G401.6 (cell line): ENCODE results near the gene COX7A1.
"Not testable (repeated sequence)": the region's sequence is repeated elsewhere in the genome, so short reads cannot be mapped to it uniquely, and the experiment has no call there.

Experiments used
- FAIRE-seq: peaks from 2 replicates; lab custom pipeline; 2012; peaks lifted over from hg19 to GRCh38; lab: Jason Lieb, UNC

Gene COX7A1

GRCh38 chr19:36141039-36141927 is 11.0 kb downstream of the COX7A1 start:
- peak; percentile 89 for FAIRE-seq

- FAIRE-seq: no peak
Observed at GRCh38 chr19:36140304-36141038, 11.8 kb downstream of the COX7A1 start.

DNA sequence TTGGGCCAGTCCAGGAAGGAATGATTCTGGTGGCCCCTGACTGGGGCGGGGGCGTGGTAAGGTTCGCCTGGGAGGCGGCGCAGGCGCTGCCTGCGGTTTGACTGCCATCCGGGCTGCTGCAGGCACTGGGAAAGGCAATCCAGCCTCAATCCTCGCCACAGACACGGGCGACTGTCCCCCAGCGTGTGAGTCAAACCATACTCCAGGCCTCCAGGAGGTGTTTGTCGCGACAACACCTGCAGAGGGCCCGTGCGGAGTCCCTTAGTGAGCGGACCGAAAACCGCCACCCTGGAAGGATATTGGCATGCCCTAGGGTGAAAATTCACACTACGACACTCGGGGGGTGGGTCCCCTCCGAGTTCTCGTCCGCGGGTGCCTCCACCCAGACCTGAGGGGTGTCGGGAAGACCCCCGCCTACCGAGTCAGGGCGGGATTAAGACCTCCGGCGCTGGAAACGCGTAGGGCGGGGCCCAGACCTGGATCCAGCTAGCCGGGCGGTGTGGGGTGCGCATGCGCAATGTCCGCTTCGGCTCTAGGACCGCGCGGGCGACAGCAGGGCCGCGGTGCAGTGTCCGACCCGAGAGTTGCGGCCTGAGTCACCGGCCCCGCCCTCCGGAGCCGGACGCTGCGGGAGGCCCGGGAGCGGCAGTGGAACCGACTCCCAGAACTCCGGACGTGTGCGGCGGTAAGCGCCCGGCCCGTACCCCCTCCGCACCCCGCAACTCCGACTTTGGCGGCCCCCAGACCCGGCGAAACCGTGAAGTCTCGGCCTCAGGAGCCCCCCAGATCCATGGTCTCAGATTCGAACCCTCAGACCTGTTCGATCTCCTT is 12.6 kb downstream of the COX7A1 start, which contains the start of gene CAPNS1:
TSS of gene CAPNS1 (plus strand) at position 594 of the 831 bp plus-strand sequence. CDS start 946 bp downstream, outside the sequence.
- FAIRE-seq: peak; percentile 77

- FAIRE-seq: no peak
Observed at GRCh38 chr19:36139120-36139472, 13.2 kb downstream of the COX7A1 start.

- no peak for FAIRE-seq
Observed at GRCh38 chr19:36136964-36137686, 15.1 kb downstream of the COX7A1 start.

- not testable (repeated sequence) for FAIRE-seq
Observed at GRCh38 chr19:36134867-36135266, 17.4 kb downstream of the COX7A1 start.

DNA sequence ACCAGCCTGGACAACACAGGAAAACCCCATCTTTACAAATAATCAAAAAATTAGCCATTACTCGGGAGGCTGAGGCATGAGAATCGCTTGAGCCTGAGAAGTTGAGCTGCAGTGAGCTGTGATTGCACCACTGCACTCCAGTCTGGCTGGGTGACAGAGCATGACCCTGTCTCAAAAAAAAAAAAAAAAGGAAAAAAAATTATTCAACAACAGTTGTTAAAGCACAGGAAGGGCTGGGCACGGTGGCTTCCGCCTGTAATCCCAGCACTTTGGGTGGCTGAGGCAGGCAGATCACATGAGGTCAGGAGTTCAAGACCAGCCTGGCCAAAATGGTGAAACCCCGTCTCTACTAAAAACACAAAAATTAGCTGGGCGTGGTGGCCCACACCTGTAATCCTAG is 21.0 kb downstream of the COX7A1 start:
- not testable (repeated sequence) for FAIRE-seq

- no peak for FAIRE-seq
Observed at GRCh38 chr19:36128392-36128736, 23.9 kb downstream of the COX7A1 start.

DNA sequence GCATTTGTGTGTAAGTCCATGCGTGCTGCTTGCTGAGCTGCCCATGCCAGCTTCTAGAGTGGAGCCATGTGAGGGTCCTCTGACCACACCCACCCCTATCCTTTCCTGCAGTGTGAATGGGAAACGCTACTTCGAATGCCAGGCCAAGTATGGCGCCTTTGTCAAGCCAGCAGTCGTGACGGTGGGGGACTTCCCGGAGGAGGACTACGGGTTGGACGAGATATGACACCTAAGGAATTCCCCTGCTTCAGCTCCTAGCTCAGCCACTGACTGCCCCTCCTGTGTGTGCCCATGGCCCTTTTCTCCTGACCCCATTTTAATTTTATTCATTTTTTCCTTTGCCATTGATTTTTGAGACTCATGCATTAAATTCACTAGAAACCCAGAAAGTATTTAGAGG is 26.7 kb downstream of the COX7A1 start:
- no peak for FAIRE-seq

DNA sequence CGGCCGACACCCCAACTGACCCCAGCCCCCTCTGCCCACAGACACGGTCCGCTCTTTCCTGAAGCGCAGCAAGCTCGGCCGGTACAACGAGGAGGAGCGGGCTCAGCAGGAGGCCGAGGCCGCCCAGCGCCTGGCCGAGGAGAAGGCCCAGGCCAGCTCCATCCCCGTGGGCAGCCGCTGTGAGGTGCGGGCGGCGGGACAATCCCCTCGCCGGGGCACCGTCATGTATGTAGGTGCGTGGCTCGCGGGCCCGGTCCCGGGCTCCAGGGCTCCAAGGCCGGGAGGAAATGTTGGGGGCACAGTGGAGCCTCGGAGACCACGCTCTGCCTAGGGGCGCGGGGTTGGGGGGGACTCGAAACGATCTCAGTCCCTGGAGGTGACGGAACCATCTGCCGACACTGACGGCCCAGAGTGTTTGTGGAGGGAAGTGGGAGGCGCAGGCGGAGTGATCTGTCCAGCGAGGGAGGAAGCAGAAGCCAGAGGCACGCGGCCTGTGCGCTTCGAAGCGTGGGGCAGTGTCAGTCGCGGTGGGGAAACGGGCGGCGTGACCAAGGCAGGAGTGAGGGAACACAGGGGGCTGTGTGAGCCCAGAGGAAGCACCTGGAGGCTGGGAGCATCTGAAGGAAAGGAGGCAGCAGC is 30.6 kb downstream of the COX7A1 start:
- no peak for FAIRE-seq

DNA sequence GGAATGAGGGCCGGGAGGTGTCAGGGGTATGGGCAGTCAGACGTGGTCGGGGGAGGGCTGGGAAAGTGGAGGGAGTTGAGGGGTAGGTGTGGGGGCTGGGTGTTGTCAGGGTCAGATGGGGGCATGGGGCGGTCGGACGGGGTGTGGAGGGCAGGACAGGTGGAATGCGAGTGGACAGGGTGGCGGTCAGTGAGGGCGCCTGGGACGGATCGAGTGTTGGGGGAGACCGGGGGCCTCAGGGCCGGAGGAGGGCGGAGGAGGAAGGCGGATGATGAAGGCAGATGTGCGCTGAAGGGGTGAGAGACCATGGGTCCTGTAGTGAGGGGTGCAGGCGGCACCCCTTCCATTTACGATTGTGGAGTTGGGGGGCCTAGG is 31.3 kb downstream of the COX7A1 start:
- FAIRE-seq: no peak

DNA sequence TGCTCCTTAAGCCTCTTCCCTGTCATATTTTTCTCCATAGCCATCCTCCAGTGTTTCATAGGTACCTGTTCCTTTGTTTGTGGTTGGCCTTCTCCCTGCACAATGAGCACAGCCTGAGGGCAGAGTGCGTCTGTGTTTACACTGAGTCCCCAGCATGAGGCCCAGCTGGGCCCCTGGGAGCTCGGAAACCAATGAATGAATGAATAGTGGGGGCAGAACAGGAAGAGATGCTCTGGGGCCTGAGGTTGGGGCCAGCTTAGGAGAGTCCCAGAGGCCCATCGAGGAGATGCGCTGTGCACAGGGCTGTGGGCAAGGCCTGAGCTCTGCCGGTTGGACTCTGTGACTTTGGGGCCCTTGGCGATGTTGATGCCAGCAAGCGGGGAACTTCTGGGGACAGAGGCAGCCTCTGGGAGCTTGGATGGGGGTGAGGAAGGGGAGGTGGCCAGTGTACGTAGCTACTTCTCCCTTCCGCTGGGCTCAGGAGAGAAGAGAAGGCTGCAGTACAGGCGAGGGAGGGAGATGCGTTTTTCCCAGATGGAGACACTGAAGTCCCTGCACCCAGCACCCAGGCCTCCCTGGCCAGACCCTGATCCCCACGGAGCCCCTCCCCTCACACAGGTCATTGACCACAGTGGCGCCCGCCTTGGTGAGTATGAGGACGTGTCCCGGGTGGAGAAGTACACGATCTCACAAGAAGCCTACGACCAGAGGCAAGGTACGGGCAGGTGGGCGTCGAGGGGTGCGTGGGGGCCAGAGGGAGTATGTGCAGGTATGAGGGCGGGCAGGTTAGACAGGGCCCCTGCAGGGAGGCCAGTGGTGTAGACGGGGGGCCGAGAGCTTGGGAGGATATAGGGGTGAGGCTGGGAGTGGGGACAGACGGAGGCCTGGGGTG is 31.9 kb downstream of the COX7A1 start:
- FAIRE-seq: no peak

DNA sequence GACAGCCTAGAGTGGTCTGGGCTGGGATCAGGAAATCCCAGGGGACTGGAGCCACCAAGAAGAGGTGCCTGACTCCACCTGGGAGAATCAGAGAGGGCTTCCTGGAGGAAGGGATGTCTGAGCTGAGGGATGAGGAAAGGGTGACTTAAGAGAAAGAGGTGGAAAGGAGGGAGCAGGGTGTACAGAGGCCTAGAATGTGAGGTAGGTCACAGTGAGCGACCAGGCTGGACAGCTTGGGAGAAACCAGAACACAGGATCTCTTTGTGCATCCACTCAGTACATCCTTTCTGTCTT is 36.0 kb downstream of the COX7A1 start:
- no peak for FAIRE-seq

GRCh38 chr19:36115453-36116343 is 36.5 kb downstream of the COX7A1 start, which contains the start of gene TBCB:
TBCB (plus strand) TSS chr19:36115468; CDS start chr19:36115561, 93 bp downstream.
- no peak for FAIRE-seq

DNA sequence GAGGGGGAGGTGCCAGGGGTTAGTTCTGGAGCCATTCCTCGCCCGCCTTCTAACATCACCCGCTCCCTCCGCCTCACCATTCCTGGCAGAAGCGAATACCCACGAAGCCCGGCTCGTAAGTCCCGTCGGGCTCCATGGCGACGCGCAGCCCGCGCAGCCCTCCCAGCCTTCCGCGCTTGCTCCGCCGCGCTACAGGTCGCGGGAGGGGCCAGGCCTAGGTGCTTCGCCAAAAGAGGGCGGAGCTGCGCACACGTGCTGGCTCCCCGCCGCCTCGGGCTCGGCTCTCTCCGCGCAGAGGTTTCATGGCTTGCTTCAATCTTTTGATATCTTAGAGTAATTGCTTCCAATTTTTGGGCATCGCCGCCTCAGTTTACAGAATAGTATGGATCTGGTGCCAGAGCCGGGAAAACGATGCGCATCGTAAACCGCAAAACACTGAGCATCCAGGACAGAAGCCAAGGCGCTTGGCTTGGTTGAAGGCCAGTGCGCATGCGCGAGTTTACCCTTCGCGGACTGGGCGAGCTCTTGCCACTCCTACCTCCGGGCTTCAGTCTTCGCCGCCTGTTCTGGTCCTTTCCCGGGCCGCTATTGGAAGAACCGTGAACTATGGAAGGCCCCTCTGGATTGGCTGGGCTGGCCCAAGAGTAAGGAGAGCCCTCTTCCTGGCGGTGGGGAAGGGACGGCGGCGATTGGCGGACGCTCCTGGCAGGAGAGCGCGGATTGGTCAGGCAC is 37.4 kb downstream of the COX7A1 start, which contains the start of gene POLR2I:
TSS of gene POLR2I (minus strand) at position 155 of the 732 bp plus-strand sequence. CDS start at position 136, 19 bp downstream.
- FAIRE-seq: peak; percentile 99

DNA sequence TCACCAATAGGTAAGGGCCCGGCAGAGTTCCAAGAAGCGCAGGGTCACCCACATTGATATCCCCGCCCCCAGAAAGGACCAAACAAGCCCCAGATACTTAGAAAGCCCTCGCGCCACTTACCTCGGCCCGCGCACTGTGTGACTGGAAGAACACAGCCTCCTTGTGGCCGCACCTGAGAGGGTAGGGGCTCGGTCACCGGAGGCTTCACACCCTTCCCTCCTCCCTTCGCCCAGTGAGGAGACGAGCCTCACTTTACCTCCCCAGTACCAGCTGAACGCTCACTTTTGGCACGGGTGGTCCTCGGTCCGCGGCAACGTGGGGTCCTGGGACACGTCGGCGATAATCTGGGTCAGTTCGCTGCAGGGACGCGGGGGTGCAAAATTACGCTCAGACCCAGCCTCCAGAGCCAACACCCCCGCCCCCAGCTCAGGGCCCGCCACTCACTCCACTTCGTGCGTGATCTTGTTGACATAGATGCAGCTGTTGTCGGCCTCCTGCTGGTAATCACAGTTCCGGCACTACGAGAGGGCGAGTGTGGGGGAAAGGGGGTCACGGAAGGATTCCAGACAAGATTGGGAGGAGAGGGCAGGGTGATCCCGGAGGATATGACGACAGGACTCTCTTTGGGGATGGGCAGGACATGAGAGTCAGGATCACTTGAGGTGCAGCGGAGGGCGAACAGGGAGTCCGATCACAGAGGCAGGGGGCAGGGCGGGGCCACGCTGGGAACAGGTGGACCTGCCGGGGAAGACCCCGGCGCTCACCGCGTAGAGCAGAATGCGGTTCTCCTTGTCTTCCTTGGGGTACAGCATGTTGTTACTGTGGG is 38.1 kb downstream of the COX7A1 start:
- FAIRE-seq: no peak

- FAIRE-seq: no peak
Observed at GRCh38 chr19:36113425-36113824, 38.8 kb downstream of the COX7A1 start.

DNA sequence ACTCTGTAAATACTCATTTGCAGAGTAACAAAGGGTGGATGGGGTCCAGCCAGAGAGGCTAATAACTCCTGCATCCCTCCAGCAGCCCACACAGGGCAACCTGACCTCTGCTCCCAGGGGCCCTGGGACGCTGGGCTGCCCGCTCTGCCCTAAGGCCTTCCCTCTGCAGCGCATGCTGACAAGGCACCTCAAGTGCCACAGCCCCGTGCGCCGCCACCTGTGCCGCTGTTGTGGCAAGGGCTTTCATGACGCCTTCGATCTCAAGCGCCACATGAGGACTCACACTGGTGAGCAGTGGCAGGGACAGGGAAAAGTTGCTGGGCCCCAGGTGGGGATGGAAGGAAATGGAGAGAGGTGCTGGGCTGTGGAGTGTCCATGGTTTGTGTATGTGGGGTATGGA is 39.6 kb downstream of the COX7A1 start:
- FAIRE-seq: no peak
